ENCODE results near the gene RGL1.
"Not testable (repeated sequence)": the region's sequence is repeated elsewhere in the genome, so short reads cannot be mapped to it uniquely, and the experiment has no call there.

Gene RGL1

DNA sequence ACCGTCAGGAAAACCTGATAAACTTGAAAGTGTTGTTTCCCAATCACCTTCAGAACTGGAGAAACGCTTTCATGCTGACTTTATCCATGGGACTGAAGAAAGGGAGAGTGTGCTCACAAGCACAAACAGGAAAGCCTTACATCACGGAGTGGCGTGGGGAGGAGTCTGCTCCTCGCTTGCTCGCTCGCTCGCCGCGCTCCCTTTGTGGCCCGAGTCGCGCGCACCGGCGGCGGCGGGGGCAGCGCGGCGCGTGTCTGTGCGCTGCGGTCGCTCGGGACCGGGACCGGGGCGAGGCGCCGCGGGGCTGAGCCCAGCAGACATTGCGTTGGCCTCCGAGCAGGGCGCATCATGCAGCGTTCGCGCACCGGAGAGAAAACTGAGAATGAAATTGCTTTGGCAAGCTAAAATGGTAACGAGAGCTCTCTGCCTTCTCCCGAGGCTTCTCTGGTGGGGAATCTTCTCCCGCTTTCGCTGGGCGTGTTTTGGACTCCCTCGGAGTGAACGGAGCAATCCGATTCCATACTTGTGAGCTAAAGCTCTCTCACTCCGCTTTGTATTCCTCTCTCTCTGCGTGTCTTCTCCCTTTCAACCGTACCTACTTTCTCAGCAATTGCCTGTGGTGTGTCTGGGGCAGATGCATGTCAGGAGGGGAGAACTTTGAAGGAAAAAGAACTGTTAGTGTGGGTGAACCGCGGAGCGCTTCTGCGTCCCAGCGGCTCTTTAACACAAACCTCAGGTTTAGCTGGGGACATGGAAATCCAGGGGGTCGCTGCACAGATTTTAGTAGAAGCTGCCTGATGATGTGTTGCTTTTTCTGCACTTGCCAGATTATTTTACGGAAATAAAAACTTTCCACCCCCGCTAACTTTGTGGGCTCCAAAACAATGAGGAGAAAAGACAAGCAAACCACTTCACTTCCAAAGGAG lies at the start of gene RGL1:
Gene RGL1, plus strand, starts transcription at position 205 of the 926 bp plus-strand sequence. Its CDS starts 178 bp downstream, at position 383.
- DNase-seq (ENCODE audit: low spot score): peak; percentile 37

GRCh38 chr1:183756326-183756725 lies 48.6 kb upstream of the RGL1 start:
- DNase-seq (ENCODE audit: low spot score): no peak

GRCh38 chr1:183757061-183757460 lies 47.9 kb upstream of the RGL1 start:
- DNase-seq (ENCODE audit: low spot score): no peak

DNA sequence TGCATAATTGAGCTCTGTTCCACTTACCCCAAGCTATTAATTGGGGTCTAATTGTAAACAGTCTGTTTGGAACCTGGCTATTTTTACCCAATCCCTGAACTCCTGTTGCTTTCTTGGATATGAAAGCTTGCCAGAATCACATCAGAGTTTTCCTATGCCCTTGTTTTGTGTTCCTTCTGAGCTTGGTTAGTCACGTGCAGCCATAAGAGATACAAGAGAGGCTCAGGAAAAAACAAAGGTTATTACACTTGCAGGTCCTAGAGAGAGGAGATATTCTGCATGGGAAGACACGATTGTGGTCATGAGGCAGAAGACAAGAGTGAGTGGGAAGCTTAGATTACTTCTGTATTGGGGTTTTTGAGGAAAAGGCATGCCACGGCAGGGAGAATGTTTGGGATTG lies 46.0 kb upstream of the RGL1 start:
- DNase-seq (ENCODE audit: low spot score): no peak

DNA sequence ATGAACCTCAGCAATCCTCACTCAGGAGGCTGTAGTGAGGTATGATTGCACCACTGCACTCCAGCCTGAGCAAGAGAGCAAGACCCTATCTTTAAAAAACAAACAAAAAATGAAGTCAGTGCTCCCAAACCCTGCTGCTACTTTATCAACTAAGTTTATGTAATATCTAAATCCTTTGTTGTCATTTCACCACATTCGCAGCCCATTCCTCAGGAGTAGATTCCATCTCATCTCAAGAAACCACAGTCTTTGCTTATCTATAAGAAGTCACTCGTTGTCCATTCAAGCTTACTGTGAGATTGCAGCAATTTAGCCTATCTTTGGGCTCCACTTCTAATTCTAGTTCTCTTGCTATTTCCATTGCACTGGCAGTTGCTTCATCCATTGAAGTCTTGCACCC lies 44.3 kb upstream of the RGL1 start:
- no peak for DNase-seq (ENCODE audit: low spot score)

- no peak for DNase-seq (ENCODE audit: low spot score)
Measured at GRCh38 chr1:183761871-183762270, 43.0 kb upstream of the RGL1 start.

DNA sequence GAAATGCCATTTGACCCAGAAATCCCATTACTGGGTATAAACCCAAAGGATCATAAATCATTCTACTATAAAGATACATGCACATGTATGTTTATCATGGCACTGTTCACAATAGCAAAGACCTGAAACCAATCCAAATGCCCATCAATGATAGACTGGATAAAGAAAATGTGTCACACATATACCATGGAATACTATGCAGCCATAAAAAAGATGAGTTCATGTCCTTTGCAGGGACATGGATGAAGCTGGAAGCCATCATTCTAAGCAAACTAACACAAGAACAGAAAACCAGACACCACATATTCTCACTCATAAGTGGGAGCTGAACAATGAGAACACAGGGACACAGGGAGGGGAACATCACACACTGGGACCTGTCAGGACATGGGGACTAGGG lies 42.1 kb upstream of the RGL1 start:
- not testable (repeated sequence) for DNase-seq (ENCODE audit: low spot score)

DNA sequence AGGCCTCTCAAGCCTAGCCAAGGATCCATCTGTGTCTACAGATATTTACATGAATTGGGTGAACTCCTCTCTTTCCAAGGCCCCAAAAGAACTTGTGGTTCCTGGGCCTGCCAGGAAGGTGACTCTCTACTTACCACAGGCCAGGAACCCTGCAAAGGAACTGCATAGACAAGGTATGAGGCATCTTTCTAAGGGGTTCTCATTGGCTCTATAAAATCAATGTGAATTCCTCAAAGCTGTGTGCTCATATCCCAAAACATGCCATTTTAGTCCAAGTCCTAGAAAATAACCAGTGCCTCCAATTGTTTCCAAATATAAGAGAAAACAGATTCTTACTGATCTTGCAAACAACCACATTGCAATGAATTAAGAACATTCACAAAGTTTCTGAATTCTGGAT lies 39.9 kb upstream of the RGL1 start:
- DNase-seq (ENCODE audit: low spot score): no peak

- DNase-seq (ENCODE audit: low spot score): no peak
Measured at GRCh38 chr1:183769956-183770815, 34.7 kb upstream of the RGL1 start.

DNA sequence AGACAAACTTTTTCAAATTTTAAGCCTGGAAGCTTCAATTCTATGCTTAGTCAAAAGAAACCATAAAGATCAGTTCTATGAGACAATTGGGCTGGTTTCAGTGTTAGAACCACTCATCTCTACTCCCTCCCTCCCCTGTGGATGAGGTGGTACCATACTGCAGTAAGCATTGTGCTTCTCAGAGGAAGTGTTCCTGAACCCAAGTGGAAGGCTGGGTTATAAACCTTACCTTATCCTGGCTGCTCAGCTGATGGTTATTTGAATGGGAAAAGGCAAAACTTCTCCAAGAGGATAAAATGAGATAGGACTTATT lies 34.1 kb upstream of the RGL1 start:
- no peak for DNase-seq (ENCODE audit: low spot score)

DNA sequence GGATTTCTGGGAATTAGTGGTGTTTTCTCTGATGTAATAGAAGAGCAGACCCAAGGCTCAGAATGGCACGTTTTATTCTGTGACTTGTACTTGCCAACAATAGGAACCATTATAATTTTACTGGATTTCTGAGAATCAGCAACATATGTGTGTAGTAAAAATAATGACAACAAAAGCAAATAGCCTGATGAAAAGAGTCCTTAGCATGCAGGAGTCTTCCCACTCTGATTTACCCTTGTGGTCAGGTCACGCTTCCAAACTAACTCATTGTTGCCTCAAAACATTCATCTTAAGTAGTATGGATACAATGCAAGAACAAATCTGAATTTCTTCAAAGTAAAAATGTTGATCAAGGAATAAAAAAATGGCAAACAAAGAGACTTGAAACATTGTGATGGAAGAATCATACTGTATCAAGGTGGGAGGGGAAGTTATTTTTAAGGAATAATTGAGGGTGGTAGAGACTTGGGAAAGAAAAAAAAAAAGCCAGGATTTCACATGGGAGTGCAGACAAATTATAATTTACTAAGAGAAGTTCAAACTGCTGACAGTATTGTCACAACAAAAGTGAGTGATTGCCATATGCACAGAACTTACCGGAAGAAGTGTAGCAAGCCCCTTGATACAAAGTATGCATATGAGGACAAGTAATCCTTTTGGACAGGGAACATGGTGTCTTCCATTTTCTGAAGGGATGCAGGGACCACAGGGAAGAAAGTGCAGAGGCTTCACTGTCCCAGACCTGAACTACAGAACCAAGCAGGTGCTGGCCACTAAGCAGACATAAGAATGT lies 31.2 kb upstream of the RGL1 start:
- DNase-seq (ENCODE audit: low spot score): no peak

DNA sequence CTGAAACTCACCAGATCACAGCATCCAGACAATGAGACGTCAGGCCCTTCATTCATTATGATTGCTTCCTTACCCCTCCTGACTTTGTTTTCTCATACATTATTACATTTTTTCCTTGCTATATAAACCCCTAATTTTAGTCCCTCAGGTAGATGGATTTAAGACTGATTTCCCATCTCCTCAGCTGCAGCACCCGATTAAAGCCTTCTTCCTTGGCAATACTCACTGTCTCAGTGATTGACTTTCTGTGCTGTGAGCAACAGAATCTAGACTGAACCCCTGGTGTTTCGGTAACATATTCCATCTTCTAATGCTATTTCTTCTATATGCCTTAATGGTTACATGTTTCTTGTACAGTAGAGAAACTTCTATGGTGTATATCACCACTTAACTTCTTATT lies 30.0 kb upstream of the RGL1 start:
- DNase-seq (ENCODE audit: low spot score): no peak

DNA sequence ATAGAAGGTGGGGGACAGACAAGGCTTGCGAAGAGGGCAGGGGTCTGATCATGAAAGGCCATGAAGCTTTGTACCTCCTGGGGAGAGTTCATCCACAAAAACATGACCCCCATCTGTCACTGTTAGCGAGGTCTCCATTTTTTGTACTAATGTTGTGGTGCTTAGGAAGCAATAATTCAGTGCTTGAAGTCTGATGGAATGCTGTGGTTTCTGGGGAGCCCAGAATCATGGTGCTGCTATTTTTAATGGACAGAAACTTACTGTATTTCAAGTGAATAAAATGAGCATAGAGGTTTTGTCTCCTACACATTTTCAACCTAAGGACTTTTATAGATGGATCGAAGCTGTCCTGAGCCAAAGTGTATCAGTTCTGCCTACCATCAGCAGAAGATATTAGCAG lies 28.2 kb upstream of the RGL1 start:
- no peak for DNase-seq (ENCODE audit: low spot score)

GRCh38 chr1:183777328-183777727 lies 27.6 kb upstream of the RGL1 start:
- DNase-seq (ENCODE audit: low spot score): no peak

DNA sequence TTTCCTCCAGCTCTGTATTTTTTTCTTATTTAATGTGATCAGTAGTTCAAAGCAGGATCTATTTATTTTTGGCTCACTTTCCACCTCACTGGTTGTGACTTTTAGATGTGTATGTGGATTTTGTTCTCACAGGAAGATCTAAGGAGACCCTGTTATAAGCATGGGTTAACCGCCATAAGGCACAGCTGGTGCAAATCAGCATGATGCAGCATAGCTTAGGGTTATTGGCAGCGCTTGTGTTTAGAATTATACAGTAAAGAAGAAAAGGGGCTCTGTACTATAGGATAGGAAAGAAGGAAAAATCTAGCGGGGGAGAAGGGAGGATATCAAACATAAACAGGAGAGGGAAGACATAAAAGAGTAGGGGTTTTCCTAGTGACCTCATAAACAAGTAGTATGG lies 26.9 kb upstream of the RGL1 start:
- no peak for DNase-seq (ENCODE audit: low spot score)

DNA sequence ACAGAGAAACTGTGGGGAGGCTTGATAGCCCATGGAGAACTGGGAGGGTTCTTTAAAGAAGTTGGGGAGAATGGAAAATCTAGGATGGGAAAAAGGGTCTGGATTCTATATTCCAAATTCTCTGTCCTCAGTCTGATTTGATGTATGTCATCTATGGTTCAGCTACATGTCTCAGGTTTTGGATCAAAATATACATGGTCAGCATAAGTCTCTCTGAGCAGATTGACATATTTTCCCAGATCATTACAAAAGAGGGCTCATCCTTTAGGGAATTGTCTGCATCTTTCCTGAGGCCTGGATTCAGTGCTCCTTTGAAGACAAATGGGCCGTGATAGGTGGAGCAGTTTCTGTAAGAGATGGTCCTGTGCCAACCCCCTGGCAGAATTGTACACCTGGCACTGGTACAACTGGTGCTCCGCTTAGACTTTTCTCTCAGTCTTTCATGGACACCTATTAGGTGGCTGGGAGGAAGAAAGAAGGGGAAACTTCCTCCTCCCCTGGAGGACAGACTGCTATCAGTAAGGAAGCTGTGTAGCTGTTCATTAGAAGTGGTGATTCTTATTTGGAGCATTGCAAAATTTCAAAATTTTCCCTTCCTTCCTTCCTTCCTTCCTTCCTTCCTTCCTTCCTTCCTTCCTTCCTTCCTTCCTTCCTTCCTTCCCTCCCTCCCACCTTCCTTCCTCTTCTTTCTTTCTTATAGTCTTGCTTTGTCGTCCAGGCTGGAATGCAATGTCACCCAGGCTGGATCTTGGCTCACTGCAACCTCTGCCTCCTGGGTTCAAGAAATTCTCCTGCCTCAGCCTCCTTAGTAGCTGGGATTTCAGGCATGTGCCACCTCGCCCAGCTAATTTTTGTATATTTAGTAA lies 26.1 kb upstream of the RGL1 start:
- no peak for DNase-seq (ENCODE audit: low spot score)

DNA sequence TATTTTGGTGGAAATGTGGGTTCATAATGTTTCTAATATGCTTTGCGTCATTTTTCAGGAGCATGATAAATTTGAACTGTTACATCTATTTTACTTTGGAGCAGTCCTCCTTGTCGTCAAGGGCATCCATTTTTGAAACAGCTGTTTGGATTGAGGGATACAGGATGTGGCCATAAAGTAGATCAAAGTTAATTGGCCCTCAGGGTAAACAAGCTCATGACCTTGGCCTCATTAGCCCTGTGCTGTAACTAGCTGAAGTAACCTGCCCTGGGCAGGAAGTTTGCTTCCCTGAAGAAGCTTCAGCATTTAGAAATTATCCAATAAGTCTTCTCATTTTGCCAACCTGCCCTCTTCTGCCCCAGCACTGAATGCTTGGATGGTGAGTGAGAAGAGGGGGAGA lies 24.8 kb upstream of the RGL1 start:
- no peak for DNase-seq (ENCODE audit: low spot score)

GRCh38 chr1:183780757-183781156 lies 24.2 kb upstream of the RGL1 start:
- DNase-seq (ENCODE audit: low spot score): no peak

DNA sequence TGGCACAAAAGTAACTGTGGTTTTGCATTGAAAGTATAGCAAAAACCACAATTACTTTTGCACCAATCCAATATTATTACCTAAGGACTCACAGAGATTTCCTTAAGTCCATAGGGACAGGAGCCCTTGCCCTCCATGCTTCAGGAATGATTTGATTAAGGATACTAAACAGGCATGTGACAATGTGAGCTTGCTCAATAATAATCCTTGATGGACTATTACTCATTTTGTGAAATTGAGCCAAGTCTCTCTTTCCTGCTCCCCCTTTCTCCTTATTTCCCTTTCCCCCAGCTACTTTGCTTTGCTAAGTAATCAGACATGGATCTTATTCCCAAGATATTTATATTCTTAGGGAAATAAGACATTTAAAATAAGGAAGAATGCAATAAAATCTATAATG lies 21.6 kb upstream of the RGL1 start:
- no peak for DNase-seq (ENCODE audit: low spot score)

DNA sequence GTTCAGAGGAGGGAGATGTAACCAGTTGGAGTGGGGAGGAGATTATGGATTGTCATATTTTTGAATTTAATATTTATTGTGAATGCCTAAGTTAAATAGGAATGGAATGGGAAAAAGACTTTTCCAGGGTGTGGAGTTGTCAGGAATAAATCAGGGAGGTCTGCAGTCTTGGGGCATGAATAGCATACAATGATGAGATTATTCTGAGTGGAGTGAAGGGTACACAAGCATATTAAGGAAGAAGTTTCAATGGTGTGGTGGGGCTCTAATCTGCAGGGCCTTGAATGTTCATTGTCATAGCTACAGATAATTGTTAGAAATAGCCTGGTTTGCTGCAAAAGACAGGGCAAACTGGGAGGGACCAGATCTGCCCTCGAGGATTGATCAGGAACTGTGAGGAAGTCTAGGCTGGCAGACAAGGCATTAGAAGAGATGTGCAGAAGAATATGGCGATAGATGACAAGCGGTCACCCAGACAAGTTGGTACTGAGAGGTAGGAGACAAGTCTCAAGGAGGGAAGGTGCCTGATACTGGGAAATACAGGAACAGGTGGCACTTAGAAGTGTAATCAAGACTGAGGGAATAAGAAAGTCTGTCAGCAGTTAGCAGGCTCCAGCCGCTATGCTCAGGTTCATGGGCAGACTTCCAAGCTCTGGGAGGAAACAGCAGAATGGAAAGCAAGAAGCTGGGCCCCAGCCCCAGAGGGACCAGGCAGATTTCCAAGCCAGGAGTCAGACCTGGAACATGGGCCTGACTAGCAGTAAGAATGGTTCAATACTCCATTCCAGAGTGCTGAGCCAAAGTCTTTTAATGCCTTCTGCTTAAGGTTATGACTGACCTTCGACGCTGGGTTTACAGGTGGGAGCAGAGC lies 20.9 kb upstream of the RGL1 start:
- no peak for DNase-seq (ENCODE audit: low spot score)
